Kidney (tissue), 14 donors: ENCODE data around the gene TUSC1. TPM values are rescaled to one million over a fixed set of nuclear protein-coding genes. Genes with fewer than 3 reads are reported as not detected.
"Not testable (repeated sequence)": the region's sequence is repeated elsewhere in the genome, so short reads cannot be mapped to it uniquely, and the experiment has no call there.

Source experiments
- DNase-seq, 5 donors: peaks; one replicate each; pipeline ENCODE4 v3.0.0-alpha.2; 2013 to 2020
- FAIRE-seq: peaks from 2 replicates; lab custom pipeline; 2012; peaks lifted over from hg19 to GRCh38; lab: Jason Lieb, UNC
- H3K27ac ChIP-seq, 2 donors: one replicate each; pipeline ENCODE4 v1.7.0; 2013; ENCODE audit warnings: low read depth in 2 of 2, low read length in 2 of 2, inconsistent platforms in 1 of 2
- H3K27me3 ChIP-seq: one replicate; pipeline ENCODE4 v1.7.1; 2013; ENCODE audit warnings: low read length, inconsistent platforms; ENCODE audit not compliant: control insufficient read depth, insufficient read depth
- H3K36me3 ChIP-seq, 3 donors: one replicate each; pipeline versions ENCODE4 v1.7.0 to v1.7.1; 2013; ENCODE audit warnings: low read length in 3 of 3, control low read depth in 1 of 3, inconsistent platforms in 1 of 3; ENCODE audit not compliant: insufficient read depth in 3 of 3, control insufficient read depth in 2 of 3
- H3K4me1 ChIP-seq, 3 donors: one replicate each; pipeline versions ENCODE4 v1.7.0 to v1.7.1; 2013; ENCODE audit warnings: low read length in 3 of 3, inconsistent platforms in 1 of 3, low read depth in 1 of 3; ENCODE audit not compliant: control insufficient read depth in 2 of 3, insufficient read depth in 2 of 3
- H3K4me3 ChIP-seq, 3 donors: one replicate each; pipeline versions ENCODE4 v1.7.0 to v1.8.1; 2013; ENCODE audit warnings: low read length in 3 of 3, control low read depth in 1 of 3, inconsistent platforms in 1 of 3
- H3K9ac ChIP-seq, 3 donors: one replicate each; pipeline versions ENCODE4 v1.7.0 to v1.7.1; 2013; ENCODE audit warnings: low read length in 3 of 3, control low read depth in 1 of 3, inconsistent platforms in 1 of 3
- H3K9me3 ChIP-seq, 3 donors: one replicate each; pipeline versions ENCODE4 v1.7.0 to v1.7.1; 2013; ENCODE audit warnings: low read length in 3 of 3, control low read depth in 1 of 3, inconsistent platforms in 1 of 3; ENCODE audit not compliant: control insufficient read depth in 2 of 3, insufficient read depth in 1 of 3
- intact Hi-C: fragments of 100-400 bp; cut with DNase I; formaldehyde crosslinking; loops from one replicate; pipeline ENCODE4 v1.11.1; 2022
- polyA plus RNA-seq: library from polyadenylated mRNA; stranded (reverse); fragments of 350-450 nt; fragmentation: Illumina TruSeq; extraction: RNeasy Lipid Tissue Mini Kit (QIAGEN cat#74804); gene quantifications from one replicate; pipeline ENCODE4 v1.2.3, GENCODE V29; 2014; ENCODE audit warnings: low read depth, low replicate concordance; ENCODE audit not compliant: insufficient read depth
- total RNA-seq: library from RNA; stranded (reverse); fragmentation: NEBNext Ultra II Directional; extraction: Animal tissue kit (Norgen Biotek cat#: 25700); gene quantifications from one replicate; pipeline ENCODE4 v1.2.1, GENCODE V29; 2021
- TF ChIP-seq, protein P1 (sequence below): IDR thresholded peaks from 3 replicates; pipeline ENCODE4 v1.5.1; 2012; ENCODE audit warnings: mild to moderate bottlenecking, moderate library complexity, borderline replicate concordance; ENCODE audit not compliant: insufficient read depth; ENCODE audit errors: extremely low read depth
- donor health status: control.
- donor health status: control.
- donor health status: control.
- donor health status: control.
- donor health status: control.
- donor health status: DM: yes; HTN: yes; CAD: no.
- donor health status: Normal renal cell carcinoma (clear cell type).

Gene TUSC1
- total and polyA plus RNA-seq, 2 donors from 2014 or later: 16.7 to 17.6 TPM

- DNase-seq (peak; percentile 85 to 96 (median 92)), FAIRE-seq (no peak)
- TF ChIP-seq, protein P1, sequence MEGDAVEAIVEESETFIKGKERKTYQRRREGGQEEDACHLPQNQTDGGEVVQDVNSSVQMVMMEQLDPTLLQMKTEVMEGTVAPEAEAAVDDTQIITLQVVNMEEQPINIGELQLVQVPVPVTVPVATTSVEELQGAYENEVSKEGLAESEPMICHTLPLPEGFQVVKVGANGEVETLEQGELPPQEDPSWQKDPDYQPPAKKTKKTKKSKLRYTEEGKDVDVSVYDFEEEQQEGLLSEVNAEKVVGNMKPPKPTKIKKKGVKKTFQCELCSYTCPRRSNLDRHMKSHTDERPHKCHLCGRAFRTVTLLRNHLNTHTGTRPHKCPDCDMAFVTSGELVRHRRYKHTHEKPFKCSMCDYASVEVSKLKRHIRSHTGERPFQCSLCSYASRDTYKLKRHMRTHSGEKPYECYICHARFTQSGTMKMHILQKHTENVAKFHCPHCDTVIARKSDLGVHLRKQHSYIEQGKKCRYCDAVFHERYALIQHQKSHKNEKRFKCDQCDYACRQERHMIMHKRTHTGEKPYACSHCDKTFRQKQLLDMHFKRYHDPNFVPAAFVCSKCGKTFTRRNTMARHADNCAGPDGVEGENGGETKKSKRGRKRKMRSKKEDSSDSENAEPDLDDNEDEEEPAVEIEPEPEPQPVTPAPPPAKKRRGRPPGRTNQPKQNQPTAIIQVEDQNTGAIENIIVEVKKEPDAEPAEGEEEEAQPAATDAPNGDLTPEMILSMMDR: no peak
- peak overlapping the region; percentile 56 to 83 (median 67) for H3K4me3 ChIP-seq
- peak overlapping the region; percentile 59 to 94 (median 85) for H3K9ac ChIP-seq
- H3K27ac ChIP-seq: peak overlapping the region; percentile 98
- H3K9me3 ChIP-seq: no peaks in the 10 kb centered on the region
- no peaks in the 10 kb centered on the region for H3K27me3 ChIP-seq
- no peaks in the 10 kb centered on the region for H3K36me3 ChIP-seq
- intact Hi-C loops: no loop called here
- no peaks in the 10 kb centered on the region for H3K4me1 ChIP-seq
These were observed 720 bp downstream of the TUSC1 start for GRCh38 chr9:25677301-25678146.

GRCh38 chr9:25675858-25676257 is 2.4 kb downstream of the TUSC1 start:
- intact Hi-C loops, DNase-seq, H3K27ac ChIP-seq, FAIRE-seq, H3K27me3 ChIP-seq, H3K9ac ChIP-seq, H3K4me1 ChIP-seq, H3K9me3 ChIP-seq, H3K36me3 ChIP-seq, H3K4me3 ChIP-seq: not testable (repeated sequence)

DNA sequence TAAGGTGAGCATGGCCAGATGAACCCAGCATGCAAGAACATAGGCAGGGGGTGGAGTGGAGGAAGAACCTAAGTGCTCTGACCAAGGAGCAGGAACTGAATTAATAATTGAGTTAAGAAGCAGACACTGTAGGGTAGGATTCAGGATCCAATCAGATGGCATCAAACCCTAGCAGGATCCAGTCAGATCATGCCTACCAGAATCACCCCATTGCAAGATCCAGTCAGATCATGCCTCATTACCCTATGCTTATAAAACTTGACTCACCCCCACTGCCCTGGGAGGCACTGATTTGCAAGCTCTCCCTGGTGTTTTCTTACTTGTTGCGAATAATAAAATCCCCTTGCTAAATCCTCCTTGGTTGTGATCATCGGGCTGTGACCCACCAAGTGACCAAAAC is 19.7 kb downstream of the TUSC1 start:
- Histone ChIP-seq H3K4me1 (no peaks in the 10 kb centered on the region), H3K9ac (no peak overlapping the region), H3K27me3 (no peaks in the 10 kb centered on the region), H3K9me3 (no peaks in the 10 kb centered on the region), H3K4me3 (no peak overlapping the region), H3K36me3 (no peaks in the 10 kb centered on the region), H3K27ac (no peak overlapping the region)
- TF ChIP-seq, protein P1: no peak
- FAIRE-seq: no peak
- peak in 3 of 5 donors; percentile 36 to 45 (median 41) for DNase-seq
- intact Hi-C loops: no loop called here

DNA sequence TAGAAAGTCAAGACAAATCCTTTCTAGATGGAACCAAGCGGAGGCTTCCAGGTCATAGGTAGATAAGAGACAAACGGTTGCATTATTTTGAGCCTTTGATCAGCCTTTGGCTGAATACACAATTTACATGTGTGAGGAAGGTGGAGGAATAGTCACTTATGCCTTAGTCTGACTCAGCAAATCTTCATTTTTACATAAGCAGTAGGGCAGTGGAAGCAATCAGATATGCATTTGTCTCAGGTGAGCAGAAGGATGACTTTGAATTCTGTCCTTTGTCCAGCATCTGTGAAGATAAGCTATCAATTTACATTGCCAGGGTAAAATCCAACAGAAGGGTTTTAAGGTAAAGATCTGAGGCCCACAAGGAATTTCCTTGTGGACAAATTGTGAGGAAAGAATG is 23.8 kb downstream of the TUSC1 start:
- no peak for DNase-seq
- Histone ChIP-seq H3K36me3 (no peaks in the 10 kb centered on the region), H3K4me1 (no peaks in the 10 kb centered on the region), H3K4me3 (no peak overlapping the region), H3K27me3 (no peaks in the 10 kb centered on the region), H3K9ac (no peak overlapping the region), H3K9me3 (no peaks in the 10 kb centered on the region), H3K27ac (no peak overlapping the region)
- no peak for FAIRE-seq
- intact Hi-C loops: no loop called here
- TF ChIP-seq, protein P1: no peak
